Measurements from ENCODE around the gene SPACA5B. TPM values are rescaled to one million over a fixed set of nuclear protein-coding genes. Genes with fewer than 3 reads are reported as not detected.
"Not testable (repeated sequence)": the region's sequence is repeated elsewhere in the genome, so short reads cannot be mapped to it uniquely, and the experiment has no call there.

Gene SPACA5B
- total RNA-seq, 1 donor from 2014 or later = not detected

- TF ChIP-seq CTCF (IDR thresholded peaks at IDR 0.05) = no peak
- Mint-ChIP-seq H3K27me3 (ENCODE audit: low read depth) (peaks cover 2% of the 10 kb centered on the region), H3K4me3 (ENCODE audit: unreplicated experiment) (no peak overlapping the region), H3K9me3 (ENCODE audit: low read depth) (peaks cover 27% of the 10 kb centered on the region), H3K4me1 (ENCODE audit: low read depth) (no peaks in the 10 kb centered on the region), H3K27ac (ENCODE audit: unreplicated experiment) (no peak overlapping the region), H3K36me3 (ENCODE audit: low read depth) (no peaks in the 10 kb centered on the region)
- DNase-seq (ENCODE audit: low spot score) = no peak
Observed at GRCh38 chrX:48101443-48101842, 29.0 kb upstream of the SPACA5B start.

GRCh38 chrX:48102874-48103374 lies 27.5 kb upstream of the SPACA5B start:
- H3K27me3 Mint-ChIP-seq (ENCODE audit: low read depth) = peaks cover 2% of the 10 kb centered on the region
- H3K27ac Mint-ChIP-seq (ENCODE audit: unreplicated experiment) = no peak overlapping the region
- no peak for TF ChIP-seq CTCF (IDR thresholded peaks at IDR 0.05)
- peaks cover 27% of the 10 kb centered on the region for H3K9me3 Mint-ChIP-seq (ENCODE audit: low read depth)
- no peaks in the 10 kb centered on the region for H3K36me3 Mint-ChIP-seq (ENCODE audit: low read depth)
- no peak overlapping the region for H3K4me3 Mint-ChIP-seq (ENCODE audit: unreplicated experiment)
- no peaks in the 10 kb centered on the region for H3K4me1 Mint-ChIP-seq (ENCODE audit: low read depth)
- DNase-seq (ENCODE audit: low spot score) = no peak

GRCh38 chrX:48107717-48108116 lies 22.7 kb upstream of the SPACA5B start:
- H3K36me3 Mint-ChIP-seq (ENCODE audit: low read depth) = peaks cover 1% of the 10 kb centered on the region
- no peak for DNase-seq (ENCODE audit: low spot score)
- TF ChIP-seq CTCF (IDR thresholded peaks at IDR 0.05) = no peak
- no peak overlapping the region for H3K27ac Mint-ChIP-seq (ENCODE audit: unreplicated experiment)
- H3K9me3 Mint-ChIP-seq (ENCODE audit: low read depth) = peaks cover 22% of the 10 kb centered on the region
- H3K27me3 Mint-ChIP-seq (ENCODE audit: low read depth) = peaks cover 5% of the 10 kb centered on the region
- no peak overlapping the region for H3K4me3 Mint-ChIP-seq (ENCODE audit: unreplicated experiment)
- no peaks in the 10 kb centered on the region for H3K4me1 Mint-ChIP-seq (ENCODE audit: low read depth)

DNA sequence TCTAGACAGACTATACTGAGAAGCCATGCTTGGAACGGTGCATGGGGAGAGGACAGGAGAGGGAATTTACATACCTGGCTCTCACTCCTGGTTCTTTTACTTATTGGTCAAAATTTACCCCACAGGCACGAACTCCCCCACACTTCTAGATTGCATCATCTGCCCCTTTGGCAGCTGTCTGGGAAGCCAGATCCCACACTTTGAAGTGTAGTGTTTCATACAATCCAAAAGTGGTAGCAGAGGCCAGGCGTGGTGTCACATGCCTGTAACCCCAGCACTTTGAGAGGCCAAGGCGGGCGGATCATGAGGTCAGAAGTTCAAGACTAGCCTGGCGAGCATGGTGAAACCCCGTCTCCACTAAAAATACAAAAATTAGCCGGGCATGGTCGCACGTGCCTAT lies 5.1 kb upstream of the SPACA5B start:
- DNase-seq (ENCODE audit: low spot score); H3K27me3 Mint-ChIP-seq (ENCODE audit: low read depth); H3K36me3 Mint-ChIP-seq (ENCODE audit: low read depth); H3K4me1 Mint-ChIP-seq (ENCODE audit: low read depth); H3K4me3 Mint-ChIP-seq (ENCODE audit: unreplicated experiment); H3K9me3 Mint-ChIP-seq (ENCODE audit: low read depth); H3K27ac Mint-ChIP-seq (ENCODE audit: unreplicated experiment): not testable (repeated sequence)

- H3K4me1 Mint-ChIP-seq (ENCODE audit: low read depth); H3K36me3 Mint-ChIP-seq (ENCODE audit: low read depth); DNase-seq (ENCODE audit: low spot score); H3K4me3 Mint-ChIP-seq (ENCODE audit: unreplicated experiment); H3K27ac Mint-ChIP-seq (ENCODE audit: unreplicated experiment); H3K9me3 Mint-ChIP-seq (ENCODE audit: low read depth); H3K27me3 Mint-ChIP-seq (ENCODE audit: low read depth): not testable (repeated sequence)
Observed at GRCh38 chrX:48132308-48132844, 1.9 kb downstream of the SPACA5B start.

GRCh38 chrX:48139076-48139475 lies 8.7 kb downstream of the SPACA5B start:
- not testable (repeated sequence) for H3K4me1 Mint-ChIP-seq (ENCODE audit: low read depth); H3K36me3 Mint-ChIP-seq (ENCODE audit: low read depth); H3K9me3 Mint-ChIP-seq (ENCODE audit: low read depth); H3K4me3 Mint-ChIP-seq (ENCODE audit: unreplicated experiment); DNase-seq (ENCODE audit: low spot score); H3K27ac Mint-ChIP-seq (ENCODE audit: unreplicated experiment); H3K27me3 Mint-ChIP-seq (ENCODE audit: low read depth)

- not testable (repeated sequence) for H3K9me3 Mint-ChIP-seq (ENCODE audit: low read depth); DNase-seq (ENCODE audit: low spot score); H3K36me3 Mint-ChIP-seq (ENCODE audit: low read depth); H3K27me3 Mint-ChIP-seq (ENCODE audit: low read depth); H3K4me1 Mint-ChIP-seq (ENCODE audit: low read depth); H3K4me3 Mint-ChIP-seq (ENCODE audit: unreplicated experiment); H3K27ac Mint-ChIP-seq (ENCODE audit: unreplicated experiment)
Observed at GRCh38 chrX:48141810-48142508, 11.5 kb downstream of the SPACA5B start.

DNA sequence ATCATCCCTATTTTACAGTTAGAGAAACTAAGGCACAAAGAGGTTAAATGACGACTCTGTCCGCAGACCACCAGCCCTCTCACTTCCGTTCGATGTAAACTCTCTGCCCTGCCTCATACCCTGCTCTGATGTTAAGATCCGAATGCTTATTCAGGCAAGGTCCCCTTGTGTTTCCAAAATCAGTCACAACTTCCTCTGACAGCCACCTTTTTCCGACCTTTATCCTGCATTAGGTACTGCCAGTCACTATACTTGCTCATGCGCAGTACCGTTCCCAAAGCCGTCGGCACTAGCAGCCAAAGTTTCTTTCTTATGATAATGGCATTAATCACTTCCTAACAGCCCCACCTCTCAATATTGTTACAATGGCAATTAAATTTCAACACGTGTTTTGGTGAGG lies 12.3 kb downstream of the SPACA5B start:
- not testable (repeated sequence) for H3K4me3 Mint-ChIP-seq (ENCODE audit: unreplicated experiment); H3K27me3 Mint-ChIP-seq (ENCODE audit: low read depth); H3K4me1 Mint-ChIP-seq (ENCODE audit: low read depth); H3K36me3 Mint-ChIP-seq (ENCODE audit: low read depth); H3K27ac Mint-ChIP-seq (ENCODE audit: unreplicated experiment); H3K9me3 Mint-ChIP-seq (ENCODE audit: low read depth); DNase-seq (ENCODE audit: low spot score)

Data from chondrocyte (in vitro differentiated cells).